Hepatic stellate cell (primary cell): ENCODE measurements around the gene ZNF611.
"Not testable (repeated sequence)": the region's sequence is repeated elsewhere in the genome, so short reads cannot be mapped to it uniquely, and the experiment has no call there.

Source experiments
- DNase-seq: peaks from one replicate; pipeline ENCODE4 v3.0.0; 2011; ENCODE audit warnings: low spot score

Gene ZNF611

DNA sequence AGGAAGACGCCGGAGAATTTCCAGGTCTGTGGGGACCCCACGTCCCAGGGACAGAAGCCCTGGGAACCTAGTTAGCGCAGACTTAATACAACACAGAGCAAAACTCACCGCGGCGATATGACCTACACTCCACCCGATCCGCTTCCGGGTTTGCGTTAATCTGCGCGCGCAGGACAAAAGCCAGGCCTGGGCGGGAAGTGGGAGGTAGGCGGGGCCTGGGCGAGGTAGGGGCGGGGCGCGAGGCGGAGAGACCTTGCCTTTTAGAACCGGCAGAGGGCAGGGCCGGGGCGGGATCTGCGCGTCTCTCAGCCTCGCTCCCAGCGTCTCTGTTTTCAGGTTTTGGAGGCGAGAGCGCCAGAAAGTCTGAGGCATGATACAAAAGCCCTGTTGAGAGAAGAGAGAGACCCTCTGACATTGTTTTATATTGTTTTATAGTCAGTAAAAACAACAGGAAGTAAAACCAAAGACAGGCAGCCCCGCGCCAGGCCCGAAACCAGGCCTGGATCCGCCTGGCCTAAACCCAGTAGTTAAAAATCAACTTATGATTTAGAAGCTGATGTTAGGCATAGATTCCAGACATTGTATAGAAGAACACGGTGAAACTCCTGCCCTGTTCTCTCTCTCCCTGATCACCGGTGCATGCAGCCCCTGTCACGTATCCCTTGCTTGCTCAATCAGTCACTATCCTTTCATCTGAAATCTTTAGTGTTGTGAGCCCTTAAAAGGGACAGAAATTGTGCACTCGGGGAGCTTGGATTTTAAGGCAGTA is at the start of gene ZNF611:
ZNF611 (minus strand) TSS at position 152 of the 769 bp plus-strand sequence. CDS start 19,150 bp downstream, outside the sequence.
- DNase-seq: peak; percentile 96

DNA sequence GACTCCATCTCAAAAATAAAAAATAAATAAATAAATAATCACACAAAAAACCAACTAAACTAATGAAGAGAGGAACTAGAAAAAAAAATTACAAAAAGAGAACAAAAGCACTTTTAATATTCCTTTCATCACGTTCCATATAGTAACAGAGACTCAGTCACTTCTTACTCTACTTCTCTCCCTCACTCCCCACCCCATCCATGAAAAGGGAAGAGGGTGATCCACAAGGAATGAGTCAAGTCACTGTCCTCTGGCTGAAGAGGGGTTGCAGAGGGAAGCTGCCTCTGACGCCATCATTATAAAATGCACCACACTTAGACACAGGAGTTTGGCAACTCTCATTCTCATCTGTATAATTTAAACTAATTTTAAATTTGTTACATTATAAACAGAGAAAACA is 48.0 kb upstream of the ZNF611 start:
- DNase-seq: not testable (repeated sequence)

DNA sequence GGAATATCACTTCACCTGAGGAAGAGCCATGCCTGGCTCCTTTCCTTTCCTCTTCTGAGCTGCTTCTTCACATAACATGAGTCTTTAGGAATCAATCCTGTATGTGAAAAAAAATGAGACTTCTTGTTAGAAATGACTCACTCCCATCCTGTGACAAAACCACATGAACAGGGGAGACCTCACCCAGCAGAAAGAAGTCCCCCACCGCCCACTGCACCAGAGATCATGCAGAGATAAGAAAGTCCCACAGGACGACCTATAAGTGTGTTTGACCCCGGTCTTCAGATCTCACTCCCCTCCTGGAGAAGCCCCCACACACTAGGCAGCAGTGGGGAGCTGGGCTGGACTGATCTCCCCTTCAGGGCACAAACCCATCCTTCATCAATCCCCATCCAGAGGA is 44.0 kb upstream of the ZNF611 start:
- no peak for DNase-seq

DNA sequence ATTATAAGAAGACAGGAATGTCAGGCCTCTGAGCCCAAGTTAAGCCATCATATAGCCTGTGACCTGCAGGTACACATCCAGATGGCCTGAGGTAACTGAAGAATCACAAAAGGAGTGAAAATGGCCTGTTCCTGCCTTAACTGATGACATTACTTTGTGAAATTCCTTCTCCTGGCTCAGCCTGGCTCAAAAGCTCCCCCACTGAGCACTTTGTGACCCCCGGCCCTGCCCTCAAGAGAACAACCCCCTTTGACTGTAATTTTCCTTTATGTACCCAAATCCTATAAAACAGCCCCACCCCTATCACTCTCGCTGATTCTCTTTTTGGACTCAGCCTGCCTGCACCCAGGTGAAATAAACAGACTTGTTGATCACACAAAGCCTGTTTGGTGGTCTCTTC is 21.6 kb upstream of the ZNF611 start:
- DNase-seq: not testable (repeated sequence)

DNA sequence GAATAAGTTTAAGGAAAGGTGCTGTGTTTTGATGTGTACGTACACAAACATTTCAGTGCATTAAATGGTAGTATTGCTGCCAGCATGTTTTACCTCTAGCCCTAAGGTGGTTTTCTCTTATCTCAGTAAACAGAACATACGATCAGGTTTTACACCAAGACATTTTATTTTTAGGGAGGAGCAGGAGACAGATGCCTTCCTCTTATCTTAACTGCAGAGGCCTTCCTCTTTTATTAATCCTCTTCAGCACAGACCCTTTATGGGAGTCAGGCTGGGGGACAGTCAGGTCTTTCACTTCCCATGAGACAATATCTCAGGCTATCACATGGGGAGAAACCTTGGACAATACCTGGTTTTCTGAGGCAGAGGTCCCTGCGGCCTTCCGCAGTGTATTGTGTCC is 14.9 kb upstream of the ZNF611 start:
- no peak for DNase-seq

DNA sequence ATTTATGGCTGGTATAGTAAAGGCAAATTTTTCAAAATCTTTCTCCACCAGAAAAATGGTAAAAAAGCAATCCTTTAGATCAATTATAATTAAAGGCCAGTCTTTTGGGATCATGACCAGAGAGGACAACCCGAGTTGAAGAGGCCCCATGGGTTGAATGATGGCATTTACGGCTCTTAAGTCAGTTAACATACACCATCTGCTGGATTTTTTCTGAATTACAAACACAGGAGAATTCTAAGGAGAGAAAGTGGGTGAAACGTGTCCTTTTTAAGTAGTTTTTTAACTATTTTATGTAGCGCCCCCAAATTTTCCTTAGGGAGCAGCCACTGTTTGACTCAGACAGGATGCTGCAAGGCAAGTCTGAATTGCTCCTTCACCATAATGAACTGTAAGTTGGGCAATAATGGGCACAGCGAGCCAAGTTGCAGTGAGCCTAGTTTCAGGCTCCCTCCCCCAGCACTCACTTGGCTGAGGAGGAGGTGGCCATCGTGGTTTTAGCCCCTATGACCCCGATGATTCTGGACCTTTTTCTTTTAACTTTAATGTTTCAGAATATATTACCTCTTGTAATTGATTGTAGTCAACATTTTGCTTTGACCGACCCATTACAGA is 13.6 kb upstream of the ZNF611 start:
- peak; percentile 44 for DNase-seq

DNA sequence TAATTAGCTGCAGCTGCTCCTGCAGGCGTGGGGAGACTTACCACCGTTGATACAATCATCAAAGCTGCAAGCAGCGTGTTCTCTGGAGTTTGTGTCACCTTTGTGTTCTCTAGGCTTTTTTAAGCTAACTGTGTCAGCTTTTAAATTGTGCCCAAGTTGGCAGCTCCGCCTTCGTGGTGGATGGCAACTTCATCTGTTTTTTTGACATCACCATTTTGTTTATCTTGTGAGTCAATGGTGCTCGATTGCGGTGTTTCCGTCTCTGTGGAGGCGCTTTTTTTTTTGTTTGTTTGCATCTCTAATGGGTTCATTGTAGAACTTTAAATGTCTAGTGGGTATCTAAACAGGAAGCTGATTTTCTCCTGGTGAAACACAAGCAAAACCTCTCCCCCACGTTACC is 11.1 kb upstream of the ZNF611 start:
- DNase-seq: not testable (repeated sequence)

DNA sequence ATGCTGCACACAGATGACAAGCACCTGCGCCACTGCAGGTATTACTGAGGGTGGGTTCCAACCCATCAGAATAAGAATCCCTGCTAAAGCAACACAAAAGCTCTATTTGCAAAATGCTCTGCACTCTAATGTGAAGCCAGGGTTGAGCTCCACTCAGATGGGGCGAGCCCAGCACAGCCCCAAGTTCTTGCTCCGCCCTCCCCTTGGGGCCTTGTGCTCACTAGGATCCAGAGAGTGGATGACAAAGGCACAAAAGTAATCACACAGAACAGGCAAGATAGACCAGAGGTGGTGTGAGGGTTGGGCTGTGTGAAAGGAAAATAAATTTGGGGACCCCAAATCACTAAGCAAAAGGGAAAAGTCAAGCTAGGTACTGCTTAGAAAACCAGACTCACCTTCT is 8.2 kb upstream of the ZNF611 start:
- no peak for DNase-seq

DNA sequence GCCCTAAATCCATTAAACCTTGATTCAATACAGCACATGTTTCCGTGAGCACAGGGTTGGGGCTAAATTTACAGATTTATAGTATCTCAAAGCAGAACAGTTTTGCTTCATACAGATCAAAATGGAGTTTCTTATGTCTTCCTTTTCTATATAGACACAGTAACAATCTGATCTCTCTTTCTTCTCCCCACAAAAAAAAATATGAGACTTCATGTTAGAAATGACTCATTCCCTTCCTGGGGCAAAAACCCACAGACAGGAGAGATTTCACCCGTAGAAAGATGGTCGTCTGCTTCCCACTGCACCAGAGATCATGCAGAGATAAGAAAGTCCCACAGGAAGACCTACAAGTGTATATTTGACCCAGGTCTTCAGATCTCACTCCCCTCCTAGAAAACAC is 7.7 kb upstream of the ZNF611 start:
- DNase-seq: no peak

DNA sequence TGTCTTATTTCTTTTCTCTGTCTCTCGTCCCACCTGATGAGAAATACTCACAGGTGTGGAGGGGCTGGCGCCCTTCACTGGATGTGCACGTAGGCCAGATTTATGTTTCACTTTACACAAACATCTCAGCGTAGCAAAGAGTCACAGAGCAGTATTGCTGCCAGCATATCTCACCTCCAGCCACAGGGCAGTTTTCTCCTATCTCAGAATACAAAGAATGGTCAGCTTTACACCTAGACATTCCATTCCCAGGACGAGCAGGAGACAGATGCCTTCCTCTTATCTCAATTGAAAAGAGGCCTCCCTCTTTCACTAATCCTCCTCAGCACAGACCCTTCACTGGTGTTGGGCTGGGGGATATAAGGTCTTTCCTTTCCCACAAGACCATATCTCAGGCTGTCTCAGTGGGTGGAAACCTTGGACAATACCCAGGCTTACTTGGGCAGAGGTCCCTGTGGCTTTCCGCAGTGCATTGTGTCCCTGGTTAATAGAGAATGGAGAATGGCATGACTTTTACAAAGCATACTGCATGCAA is 7.2 kb upstream of the ZNF611 start:
- no peak for DNase-seq

DNA sequence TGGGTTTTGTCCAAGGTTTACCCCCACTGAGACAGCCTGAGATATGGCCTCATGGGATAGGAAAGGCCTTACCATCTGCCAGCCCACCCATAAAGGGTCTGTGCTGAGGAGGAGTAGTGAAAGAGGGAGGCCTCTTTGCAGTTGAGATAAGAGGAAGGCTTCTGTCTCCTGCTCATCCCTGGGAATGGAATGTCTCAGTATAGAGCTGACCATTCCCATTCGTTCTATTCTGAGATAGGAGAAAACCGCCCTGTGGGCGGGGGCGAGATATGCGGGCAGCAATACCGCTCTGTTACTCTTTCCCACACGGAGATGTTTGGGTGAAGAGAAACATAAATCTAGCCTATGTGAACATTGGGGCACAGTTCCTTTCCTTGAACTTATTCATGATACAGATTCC is 6.5 kb upstream of the ZNF611 start:
- not testable (repeated sequence) for DNase-seq

DNA sequence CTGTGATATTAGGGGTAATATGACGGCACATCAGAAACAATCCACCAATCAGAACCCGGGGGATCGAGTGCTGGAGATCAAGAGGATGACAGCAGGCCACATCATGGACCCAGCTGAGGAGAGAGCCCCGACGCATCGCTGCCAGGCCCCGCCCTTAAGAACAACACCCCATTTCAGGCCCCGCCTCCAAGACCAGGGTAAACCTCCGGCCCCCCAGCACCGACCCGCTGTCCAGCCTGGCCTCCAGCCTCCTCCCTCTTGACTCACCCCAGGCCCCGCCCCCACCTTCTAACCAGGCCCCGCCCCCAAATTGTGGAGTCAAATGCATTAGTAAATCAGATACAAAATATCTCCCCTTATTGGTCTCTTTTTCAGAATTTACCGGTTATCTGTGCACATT is 4.7 kb upstream of the ZNF611 start:
- no peak for DNase-seq

DNA sequence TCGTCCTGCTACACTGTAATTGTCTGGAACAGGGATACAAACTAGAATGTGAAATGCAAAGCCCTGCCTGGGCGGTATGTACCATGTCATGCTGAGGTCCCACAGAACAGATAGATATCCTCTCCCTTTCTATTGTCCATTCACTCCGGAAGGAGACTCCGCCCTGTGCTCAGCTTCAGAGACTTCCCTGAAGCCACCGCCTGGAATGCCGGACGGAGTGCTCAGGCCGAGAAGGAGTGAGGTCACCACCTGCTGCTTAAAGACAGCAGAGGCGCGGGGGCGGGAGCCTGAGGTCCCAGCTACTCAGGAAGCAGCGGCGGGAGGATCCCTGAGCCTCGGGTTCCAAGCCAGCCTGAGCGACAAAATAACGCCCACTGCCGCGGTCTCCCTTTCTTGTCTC is 890 bp upstream of the ZNF611 start:
- peak; percentile 60 for DNase-seq

DNA sequence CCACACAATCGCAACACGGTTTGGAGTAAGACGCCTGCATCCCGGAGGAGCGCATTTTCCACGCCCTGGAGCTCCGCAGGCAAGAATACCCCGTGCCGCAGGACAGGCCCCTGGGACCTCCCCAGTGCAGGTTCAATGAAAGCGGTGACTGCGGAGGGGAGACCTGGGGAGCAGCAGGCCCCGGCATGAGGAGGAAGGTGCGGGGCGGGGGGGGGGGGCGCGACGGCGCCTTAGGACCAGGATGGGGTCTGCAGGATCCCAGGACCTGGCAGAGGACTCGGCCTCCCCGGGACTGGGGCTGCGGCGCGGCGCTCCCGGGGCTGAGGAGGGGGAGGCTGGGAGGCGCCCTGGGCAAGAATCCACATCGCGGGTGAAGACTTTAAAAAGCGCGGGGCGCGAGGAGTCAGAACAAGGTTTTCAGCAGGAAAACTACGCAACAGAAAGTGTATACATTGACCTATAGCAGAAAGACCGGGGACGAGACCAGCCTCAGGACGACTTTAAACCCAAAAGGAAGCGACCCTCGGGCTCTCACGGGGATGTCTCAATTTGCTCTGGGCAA is 432 bp downstream of the ZNF611 start:
- peak; percentile 34 for DNase-seq

DNA sequence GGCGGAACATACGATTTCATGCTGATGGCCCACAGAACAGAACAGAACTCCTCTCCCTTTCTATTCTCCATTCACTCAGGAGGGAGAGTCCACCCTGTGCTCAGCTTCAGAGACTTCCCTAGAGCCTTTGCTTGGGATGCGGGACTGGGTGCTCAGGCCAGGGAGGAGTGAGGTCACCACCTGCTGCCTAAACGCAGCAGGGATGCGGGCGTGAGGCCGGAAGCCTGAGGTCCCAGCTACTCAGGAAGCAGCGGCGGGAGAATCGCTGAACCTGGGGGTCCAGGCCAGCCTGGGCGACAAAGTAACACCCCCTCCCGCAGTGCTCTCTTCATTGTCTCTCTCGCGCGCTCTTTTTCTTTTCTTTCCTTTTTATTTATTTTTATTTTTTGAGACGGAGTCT is 8.8 kb downstream of the ZNF611 start:
- not testable (repeated sequence) for DNase-seq

DNA sequence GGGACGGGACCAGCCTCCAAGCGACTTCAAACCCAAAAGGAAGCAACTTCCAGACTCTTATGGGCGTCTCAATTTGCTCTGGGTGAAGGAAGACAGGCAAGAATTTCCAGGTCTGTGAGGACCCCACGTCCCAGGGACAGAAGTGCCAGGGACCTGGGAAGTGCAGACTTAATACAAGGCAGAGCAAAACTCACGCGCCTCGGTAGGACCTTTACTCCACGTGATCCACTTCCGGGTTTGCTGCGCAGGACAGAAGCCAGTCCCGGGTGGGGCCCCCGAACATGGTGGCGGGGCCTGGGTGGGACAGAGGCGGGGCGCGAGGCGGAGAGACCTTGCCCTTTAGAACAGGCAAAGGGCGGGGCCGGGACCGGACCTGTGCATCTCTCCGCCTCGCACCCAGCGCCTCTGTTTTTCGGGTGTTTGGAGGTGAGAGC is 9.3 kb downstream of the ZNF611 start:
- DNase-seq: no peak

DNA sequence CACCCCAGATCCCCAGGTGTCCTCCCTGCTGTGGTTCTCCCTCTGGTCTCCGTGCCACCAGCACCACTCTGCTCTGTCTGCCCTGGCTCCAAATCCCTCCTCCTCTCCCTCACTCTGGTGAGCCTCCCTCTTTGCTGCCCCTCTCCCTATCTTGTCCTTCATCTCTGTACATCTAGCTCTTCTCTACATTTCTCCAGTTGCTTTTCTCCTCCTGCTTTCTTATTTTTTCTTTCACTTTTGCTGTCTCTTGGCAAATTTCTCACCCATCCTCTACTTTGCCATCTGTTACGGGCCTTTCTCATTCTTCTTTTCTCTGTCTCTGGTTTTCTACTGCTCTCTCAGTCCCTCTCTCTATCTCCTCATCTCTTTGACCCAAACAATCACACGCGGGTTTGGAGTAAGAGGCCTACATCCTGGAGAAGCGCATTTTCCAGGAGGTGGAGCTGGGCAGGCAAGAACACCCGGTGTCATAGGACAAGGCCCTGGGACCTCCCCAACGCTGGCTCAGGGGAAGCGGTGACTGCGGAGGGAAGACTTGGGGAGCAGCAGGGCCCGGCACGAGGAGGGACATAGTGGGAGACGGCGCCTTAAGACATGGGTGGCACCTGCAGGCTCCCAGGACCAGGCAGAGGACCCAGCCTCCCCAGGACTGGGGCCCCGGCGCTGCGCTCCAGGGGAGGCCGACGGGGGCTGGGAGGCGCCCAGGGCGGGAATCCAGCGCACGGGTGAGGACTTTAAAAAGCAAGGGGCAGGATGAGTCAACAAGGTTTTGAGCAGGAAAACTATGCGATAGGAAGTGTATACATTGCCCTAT is 9.9 kb downstream of the ZNF611 start:
- no peak for DNase-seq

DNA sequence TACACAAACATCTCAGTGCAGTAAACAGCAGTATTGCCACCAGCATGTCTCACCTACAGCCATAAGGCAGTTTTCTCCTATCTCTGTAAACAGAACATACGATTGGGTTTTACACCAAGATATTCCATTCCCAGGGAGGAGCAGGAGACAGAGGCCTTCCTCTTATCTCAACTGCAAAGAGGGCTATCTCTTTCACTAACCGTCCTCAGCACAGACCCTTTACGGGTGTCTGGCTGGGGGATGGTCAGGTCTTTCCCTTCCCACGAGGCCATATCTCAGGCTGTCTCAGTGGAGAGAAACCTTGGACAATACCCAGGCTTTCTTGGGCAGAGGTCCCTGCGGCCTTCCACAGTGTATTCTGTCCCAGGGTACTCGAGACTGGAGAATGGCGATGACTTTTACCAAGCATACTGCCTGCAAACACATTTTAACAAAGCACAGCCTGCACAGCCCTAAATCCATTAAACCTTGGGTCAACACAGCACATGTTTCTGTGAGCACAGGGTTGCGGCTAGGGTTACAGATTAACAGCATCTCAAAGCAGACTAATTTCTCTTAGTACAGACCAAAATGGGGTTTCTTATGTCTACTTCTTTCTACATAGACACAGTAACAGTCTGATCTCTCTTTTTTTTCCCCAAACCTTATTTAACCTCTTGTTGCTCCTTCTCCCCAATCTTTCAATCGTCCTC is 10.8 kb downstream of the ZNF611 start:
- DNase-seq: not testable (repeated sequence)

DNA sequence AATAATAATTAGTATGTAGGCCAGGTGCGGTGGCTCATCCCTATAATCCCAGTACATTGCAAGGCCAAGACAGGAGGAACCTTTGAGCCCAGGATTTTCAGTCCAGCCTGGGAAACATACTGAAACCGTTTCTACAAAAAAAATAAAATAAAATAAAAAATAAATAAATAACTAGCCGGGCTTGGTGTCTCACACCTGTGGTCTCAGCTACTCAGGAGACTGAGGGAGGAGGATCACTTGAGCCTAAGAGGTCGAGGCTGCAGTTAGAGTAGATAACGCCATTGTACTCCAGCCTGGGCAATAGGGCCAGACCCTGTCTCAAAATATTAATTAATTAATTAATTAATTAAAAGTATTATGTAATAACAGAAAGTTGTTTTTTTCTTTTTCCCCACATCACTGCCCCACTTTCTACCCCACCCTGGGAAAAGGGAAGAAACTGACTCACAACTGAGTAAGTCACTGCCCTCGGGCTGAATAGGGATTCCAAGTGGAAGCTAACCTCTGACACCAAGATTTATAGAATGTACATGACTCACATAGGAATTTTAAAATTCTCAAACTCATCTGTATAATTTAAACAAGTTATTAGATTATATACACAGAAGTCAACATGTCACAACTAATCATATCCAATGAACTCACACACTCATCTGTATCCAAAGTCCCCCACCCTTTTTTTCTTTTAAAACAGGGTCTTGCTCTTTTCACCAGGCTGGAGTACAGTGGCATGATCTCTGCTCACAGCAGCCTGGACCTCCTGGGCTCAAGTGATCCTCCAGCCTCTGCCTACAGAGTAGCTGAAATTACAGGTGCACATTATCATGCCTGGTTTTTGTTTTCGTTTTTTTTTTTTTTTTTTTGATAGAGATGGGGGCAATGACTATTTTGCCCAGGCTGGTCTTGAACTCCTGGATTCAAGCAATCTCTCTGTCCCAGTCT is 12.5 kb downstream of the ZNF611 start:
- peak; percentile 84 for DNase-seq

DNA sequence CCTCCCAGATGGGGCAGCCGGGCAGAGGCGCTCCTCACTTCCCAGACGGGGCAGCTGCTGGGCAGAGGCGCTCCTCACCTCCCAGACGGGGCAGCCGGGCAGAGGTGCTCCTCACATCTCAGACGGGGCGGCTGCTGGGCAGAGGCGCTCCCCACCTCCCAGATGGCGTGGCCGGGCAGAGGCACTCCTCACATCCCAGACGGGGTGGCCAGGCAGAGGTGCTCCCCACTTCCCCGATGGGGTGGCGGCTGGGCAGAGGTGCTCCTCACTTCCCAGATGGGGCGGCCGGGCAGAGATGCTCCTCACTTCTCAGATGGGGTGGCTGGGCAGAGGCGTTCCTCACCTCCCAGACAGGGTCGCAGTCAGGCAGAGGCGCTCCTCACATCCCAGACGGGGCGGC is 14.3 kb downstream of the ZNF611 start:
- not testable (repeated sequence) for DNase-seq
